ENCODE results near the gene NPAS3.

Gene NPAS3

DNA sequence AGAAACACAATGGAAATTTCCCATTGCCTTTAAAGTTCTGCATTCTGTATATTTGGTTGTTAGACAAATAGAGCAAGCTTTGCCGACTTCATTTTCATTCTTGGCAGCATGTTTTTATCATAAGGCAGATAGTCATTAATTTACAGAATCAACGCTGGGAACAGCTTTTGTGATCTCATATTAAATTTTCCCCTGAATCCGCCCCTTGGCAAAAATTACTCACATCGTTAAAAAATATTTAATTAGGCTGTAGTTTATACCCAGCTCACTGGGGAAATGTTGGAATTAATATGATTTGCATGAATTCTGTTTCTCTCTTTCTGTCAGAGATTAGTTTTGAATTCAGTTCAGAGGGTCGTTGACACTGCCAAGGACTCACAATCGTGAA lies 714.6 kb downstream of the NPAS3 start:
- H3K4me2 ChIP-seq (ENCODE audit: low read depth, low read length) = no peak overlapping the region
- no peak for DNase-seq
- H3K27me3 ChIP-seq (replicated peaks; ENCODE audit: insufficient read depth, low read length) = no peaks in the 10 kb centered on the region
- no peak overlapping the region for H2AFZ ChIP-seq (ENCODE audit: low read length)
- H4K20me1 ChIP-seq (ENCODE audit: insufficient read depth, low read length) = no peaks in the 10 kb centered on the region
- no peaks in the 10 kb centered on the region for H3K79me2 ChIP-seq (ENCODE audit: low read length)
- no peaks in the 10 kb centered on the region for H3K9me2 ChIP-seq (replicated peaks; ENCODE audit: insufficient read depth, low read length)
- H3F3A ChIP-seq (ENCODE audit: insufficient read depth, low read length) = no peaks in the 10 kb centered on the region
- no peak overlapping the region for H3K4me3 ChIP-seq (ENCODE audit: low read length)
- H3K27ac ChIP-seq (ENCODE audit: low read length) = no peak overlapping the region
- H3K9ac ChIP-seq (ENCODE audit: low read length) = no peak overlapping the region
- H3K36me3 ChIP-seq (replicated peaks; ENCODE audit: insufficient read depth, low read length) = no peaks in the 10 kb centered on the region
- no peaks in the 10 kb centered on the region for H3K9me3 ChIP-seq (replicated peaks; ENCODE audit: insufficient read depth, low read length)
- TF ChIP-seq, protein P1, sequence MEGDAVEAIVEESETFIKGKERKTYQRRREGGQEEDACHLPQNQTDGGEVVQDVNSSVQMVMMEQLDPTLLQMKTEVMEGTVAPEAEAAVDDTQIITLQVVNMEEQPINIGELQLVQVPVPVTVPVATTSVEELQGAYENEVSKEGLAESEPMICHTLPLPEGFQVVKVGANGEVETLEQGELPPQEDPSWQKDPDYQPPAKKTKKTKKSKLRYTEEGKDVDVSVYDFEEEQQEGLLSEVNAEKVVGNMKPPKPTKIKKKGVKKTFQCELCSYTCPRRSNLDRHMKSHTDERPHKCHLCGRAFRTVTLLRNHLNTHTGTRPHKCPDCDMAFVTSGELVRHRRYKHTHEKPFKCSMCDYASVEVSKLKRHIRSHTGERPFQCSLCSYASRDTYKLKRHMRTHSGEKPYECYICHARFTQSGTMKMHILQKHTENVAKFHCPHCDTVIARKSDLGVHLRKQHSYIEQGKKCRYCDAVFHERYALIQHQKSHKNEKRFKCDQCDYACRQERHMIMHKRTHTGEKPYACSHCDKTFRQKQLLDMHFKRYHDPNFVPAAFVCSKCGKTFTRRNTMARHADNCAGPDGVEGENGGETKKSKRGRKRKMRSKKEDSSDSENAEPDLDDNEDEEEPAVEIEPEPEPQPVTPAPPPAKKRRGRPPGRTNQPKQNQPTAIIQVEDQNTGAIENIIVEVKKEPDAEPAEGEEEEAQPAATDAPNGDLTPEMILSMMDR (IDR thresholded peaks at IDR 0.05; ENCODE audit: low read length) = no peak
- TF ChIP-seq EZH2phosphoT487 (IDR thresholded peaks at IDR 0.05; ENCODE audit: low read length) = no peak
- no peak for TF ChIP-seq EZH2 (optimal IDR thresholded peaks at IDR 0.05; ENCODE audit: low read depth, low read length)
- H3K4me1 ChIP-seq (ENCODE audit: low read length) = no peaks in the 10 kb centered on the region

DNA sequence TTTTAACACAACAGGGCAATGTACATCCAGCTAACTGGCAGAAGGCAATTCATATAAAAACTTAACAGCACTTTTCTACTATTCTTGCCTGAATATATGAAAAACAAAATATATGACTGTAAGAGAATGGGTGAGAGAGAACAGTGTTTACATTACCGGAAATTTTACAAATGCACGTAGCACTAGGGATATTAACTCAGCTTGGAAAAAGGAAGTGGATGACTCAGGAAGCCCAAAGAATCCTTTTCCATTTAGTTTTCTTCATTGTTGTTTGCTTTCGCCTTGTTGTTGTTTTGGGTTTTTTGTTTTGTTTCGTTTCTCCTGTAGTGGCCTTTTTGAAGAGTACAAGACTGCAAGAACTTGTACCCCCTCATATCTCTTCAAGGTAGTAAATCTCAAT lies 716.7 kb downstream of the NPAS3 start:
- Histone ChIP-seq H3K27me3 (replicated peaks; ENCODE audit: insufficient read depth, low read length) (no peaks in the 10 kb centered on the region), H3K4me1 (ENCODE audit: low read length) (no peaks in the 10 kb centered on the region), H3K9ac (ENCODE audit: low read length) (no peak overlapping the region), H3K27ac (ENCODE audit: low read length) (no peak overlapping the region), H3K4me3 (ENCODE audit: low read length) (no peak overlapping the region), H3K9me2 (replicated peaks; ENCODE audit: insufficient read depth, low read length) (no peaks in the 10 kb centered on the region), H3F3A (ENCODE audit: insufficient read depth, low read length) (no peaks in the 10 kb centered on the region), H3K9me3 (replicated peaks; ENCODE audit: insufficient read depth, low read length) (no peaks in the 10 kb centered on the region), H2AFZ (ENCODE audit: low read length) (no peak overlapping the region), H3K79me2 (ENCODE audit: low read length) (no peaks in the 10 kb centered on the region), H3K4me2 (ENCODE audit: low read depth, low read length) (no peak overlapping the region), H3K36me3 (replicated peaks; ENCODE audit: insufficient read depth, low read length) (no peaks in the 10 kb centered on the region), H4K20me1 (ENCODE audit: insufficient read depth, low read length) (no peaks in the 10 kb centered on the region)
- TF ChIP-seq, protein P1 (IDR thresholded peaks at IDR 0.05; ENCODE audit: low read length) = no peak
- TF ChIP-seq EZH2 (optimal IDR thresholded peaks at IDR 0.05; ENCODE audit: low read depth, low read length) (no peak), EZH2phosphoT487 (IDR thresholded peaks at IDR 0.05; ENCODE audit: low read length) (no peak)
- no peak for DNase-seq

DNA sequence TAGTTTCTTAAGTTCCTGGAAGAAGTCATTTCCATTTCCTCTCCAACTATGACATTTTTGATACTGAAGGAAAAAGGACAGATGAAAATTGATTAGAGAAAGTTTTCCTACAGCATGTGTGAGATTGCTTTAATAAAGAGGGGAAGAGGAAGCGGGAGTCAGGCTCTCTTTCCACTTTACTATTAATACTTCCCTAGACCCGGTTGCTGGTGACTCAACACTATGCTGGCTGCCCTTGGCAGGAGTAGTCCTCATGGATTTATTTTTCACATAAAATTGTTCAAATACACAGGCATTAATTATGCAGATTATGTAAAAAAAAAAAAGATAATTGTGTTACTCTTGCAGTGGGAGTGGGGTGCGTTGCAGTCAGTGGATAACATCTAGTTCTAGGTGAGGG lies 718.8 kb downstream of the NPAS3 start:
- H4K20me1 ChIP-seq (ENCODE audit: insufficient read depth, low read length) = no peaks in the 10 kb centered on the region
- no peak overlapping the region for H3K4me3 ChIP-seq (ENCODE audit: low read length)
- no peak for TF ChIP-seq EZH2 (optimal IDR thresholded peaks at IDR 0.05; ENCODE audit: low read depth, low read length)
- TF ChIP-seq, protein P1 (IDR thresholded peaks at IDR 0.05; ENCODE audit: low read length) = no peak
- no peak for TF ChIP-seq EZH2phosphoT487 (IDR thresholded peaks at IDR 0.05; ENCODE audit: low read length)
- no peak for DNase-seq
- no peaks in the 10 kb centered on the region for H3K79me2 ChIP-seq (ENCODE audit: low read length)
- H3K9me2 ChIP-seq (replicated peaks; ENCODE audit: insufficient read depth, low read length) = no peaks in the 10 kb centered on the region
- H3K36me3 ChIP-seq (replicated peaks; ENCODE audit: insufficient read depth, low read length) = no peaks in the 10 kb centered on the region
- no peaks in the 10 kb centered on the region for H3K4me1 ChIP-seq (ENCODE audit: low read length)
- no peaks in the 10 kb centered on the region for H3K27me3 ChIP-seq (replicated peaks; ENCODE audit: insufficient read depth, low read length)
- H2AFZ ChIP-seq (ENCODE audit: low read length) = no peak overlapping the region
- H3F3A ChIP-seq (ENCODE audit: insufficient read depth, low read length) = no peaks in the 10 kb centered on the region
- no peak overlapping the region for H3K9ac ChIP-seq (ENCODE audit: low read length)
- no peaks in the 10 kb centered on the region for H3K9me3 ChIP-seq (replicated peaks; ENCODE audit: insufficient read depth, low read length)
- H3K27ac ChIP-seq (ENCODE audit: low read length) = no peak overlapping the region
- H3K4me2 ChIP-seq (ENCODE audit: low read depth, low read length) = no peak overlapping the region
